K562 (cell line): ENCODE data around the gene DDX46.

Experiments used
- CEBPB ChIP-seq: fragments of 450-650 bp; IDR thresholded peaks from 2 replicates; pipeline ENCODE4 v1.6.1; 2016; ENCODE audit warnings: missing genetic modification characterization, missing compliant biosample characterization
- NR2C2 ChIP-seq, 2 experiments: fragments of 200-800 bp in 1 of 2; sonication (Bioruptor generic) in 1 of 2; sonication (generic) in 1 of 2; formaldehyde crosslinking in 1 of 2; IDR thresholded peaks; 2 replicates each; pipeline versions ENCODE4 v1.6.1 to v1.8.0; 2016 to 2022; ENCODE audit warnings: mild to moderate bottlenecking in 1 of 2, missing compliant biosample characterization in 1 of 2, missing genetic modification characterization in 1 of 2, missing genetic modification reagents in 1 of 2
- ZKSCAN1 ChIP-seq: fragments of 150-350 bp; IDR thresholded peaks from 2 replicates; pipeline ENCODE4 v1.6.1; 2016; ENCODE audit warnings: low read depth, low read length
- ZNF280B ChIP-seq: fragments of 250-450 bp; sonication (Bioruptor Pico); IDR thresholded peaks from 2 replicates; pipeline ENCODE4 v1.5.1; 2021; ENCODE audit warnings: mild to moderate bottlenecking
- ZNF668 ChIP-seq: fragments of 250-450 bp; sonication (Bioruptor Pico); IDR thresholded peaks from 2 replicates; pipeline ENCODE4 v1.8.0; 2022; ENCODE audit warnings: mild to moderate bottlenecking, inconsistent platforms
- TF ChIP-seq, protein P1 (sequence below): IDR thresholded peaks from 3 replicates; pipeline ENCODE4 v1.6.1; 2011; ENCODE audit warnings: borderline replicate concordance, mild to moderate bottlenecking; ENCODE audit not compliant: insufficient read length, insufficient read depth

DNA sequence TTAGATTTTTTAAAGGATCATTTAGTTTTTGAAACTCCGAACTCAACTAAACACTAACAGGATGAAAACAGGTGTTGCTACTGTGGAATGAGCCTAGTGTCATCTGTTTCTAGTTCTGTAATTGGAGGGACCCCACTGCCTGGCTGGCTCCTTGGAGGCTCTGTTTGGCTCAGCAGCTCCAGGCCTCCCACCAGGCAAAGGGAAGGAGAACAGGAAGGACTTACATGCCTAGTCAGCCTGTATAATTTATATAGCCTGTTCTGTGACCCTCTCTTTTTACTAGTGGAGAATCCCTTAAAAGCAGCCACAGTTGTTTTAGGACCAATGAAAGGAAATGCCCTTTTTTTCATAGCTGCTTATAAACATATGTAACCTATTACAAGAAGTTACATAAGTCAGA, 66.1 kb downstream of the DDX46 start:
- TF ChIP-seq ZNF280B (CRISPR knock-in tag) = no peak
- TF ChIP-seq, protein P1, sequence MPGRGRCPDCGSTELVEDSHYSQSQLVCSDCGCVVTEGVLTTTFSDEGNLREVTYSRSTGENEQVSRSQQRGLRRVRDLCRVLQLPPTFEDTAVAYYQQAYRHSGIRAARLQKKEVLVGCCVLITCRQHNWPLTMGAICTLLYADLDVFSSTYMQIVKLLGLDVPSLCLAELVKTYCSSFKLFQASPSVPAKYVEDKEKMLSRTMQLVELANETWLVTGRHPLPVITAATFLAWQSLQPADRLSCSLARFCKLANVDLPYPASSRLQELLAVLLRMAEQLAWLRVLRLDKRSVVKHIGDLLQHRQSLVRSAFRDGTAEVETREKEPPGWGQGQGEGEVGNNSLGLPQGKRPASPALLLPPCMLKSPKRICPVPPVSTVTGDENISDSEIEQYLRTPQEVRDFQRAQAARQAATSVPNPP = no peak
- TF ChIP-seq ZKSCAN1 = no peak
- no peak for TF ChIP-seq NR2C2 (CRISPR knock-in tag; IDR thresholded peaks at IDR 0.05)
- no peak for TF ChIP-seq NR2C2 (tag; IDR thresholded peaks at IDR 0.05)
- TF ChIP-seq ZNF668 (CRISPR knock-in tag) = no peak
- TF ChIP-seq CEBPB (tag) = no peak
